HG03045 (cell line): Measurements from ENCODE around the gene CCBE1.

Experiments
- ATAC-seq: cut with Tn5 transposase; IDR thresholded peaks from one replicate; pipeline ENCODE4 v1.9.1; 2021; ENCODE audit warnings: mild to moderate bottlenecking, moderate library complexity; ENCODE audit not compliant: unreplicated experiment

CCBE1 gene

DNA sequence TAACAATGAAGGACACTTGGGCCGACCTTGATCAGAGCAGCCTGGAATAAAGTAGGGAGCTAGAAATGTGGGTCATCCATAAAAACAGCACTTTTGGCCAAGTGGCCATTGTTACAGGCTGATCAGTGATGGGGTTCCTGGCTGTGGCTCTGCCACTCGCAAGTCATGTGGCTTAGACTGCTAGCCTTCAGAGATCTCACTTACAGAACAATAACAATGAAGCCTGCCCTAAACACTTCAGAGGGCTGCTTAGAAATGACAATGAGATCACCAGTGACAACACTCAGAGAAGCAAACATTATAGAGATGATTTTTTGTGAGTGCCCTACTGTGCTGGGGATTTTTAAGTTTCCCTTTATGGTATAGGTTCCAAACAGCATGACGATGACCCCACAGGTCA lies 230.2 kb downstream of the CCBE1 start:
- no peak for ATAC-seq

GRCh38 chr18:59464486-59464885 lies 232.7 kb downstream of the CCBE1 start:
- no peak for ATAC-seq

GRCh38 chr18:59461171-59461570 lies 236.1 kb downstream of the CCBE1 start:
- no peak for ATAC-seq

DNA sequence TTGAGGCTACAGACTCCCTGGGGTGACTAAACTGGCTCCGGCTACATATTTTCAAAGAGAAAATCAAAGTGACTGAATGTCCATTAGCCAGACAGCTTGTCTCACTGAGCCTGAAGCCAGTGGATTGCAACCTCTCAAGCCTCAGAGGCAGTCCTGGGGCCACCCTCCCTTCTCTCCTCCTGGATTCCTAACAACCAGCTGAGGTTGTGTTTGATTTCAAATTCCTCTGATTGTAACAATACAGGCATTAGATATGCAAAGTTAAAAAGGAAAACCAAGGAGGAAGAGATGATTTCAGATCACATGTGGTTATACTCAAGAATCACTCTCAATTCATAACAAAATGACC lies 237.2 kb downstream of the CCBE1 start:
- ATAC-seq: no peak

- no peak for ATAC-seq
These were observed 237.7 kb downstream of the CCBE1 start for GRCh38 chr18:59459369-59460071.

DNA sequence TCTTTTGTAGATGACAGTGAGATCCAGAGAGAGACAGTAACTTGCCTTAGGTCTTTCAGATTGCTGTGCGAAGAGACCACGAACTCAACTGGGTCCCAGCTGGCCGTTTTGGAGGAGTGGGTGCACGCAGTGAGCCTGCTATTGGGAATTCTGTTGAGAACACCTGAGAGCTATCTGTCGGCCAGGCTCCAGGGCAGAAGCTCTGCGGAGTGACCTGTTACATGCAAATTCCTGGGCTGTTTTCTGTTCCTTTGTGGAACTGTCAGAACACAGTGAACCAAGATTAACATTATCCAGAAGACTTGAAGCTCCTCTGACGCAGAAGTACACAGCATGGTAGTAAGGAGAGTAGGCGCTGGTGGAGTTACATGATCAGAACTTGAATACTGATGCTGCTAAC lies 238.6 kb downstream of the CCBE1 start:
- no peak for ATAC-seq

- no peak for ATAC-seq
These were observed 240.6 kb downstream of the CCBE1 start for GRCh38 chr18:59456657-59457056.

DNA sequence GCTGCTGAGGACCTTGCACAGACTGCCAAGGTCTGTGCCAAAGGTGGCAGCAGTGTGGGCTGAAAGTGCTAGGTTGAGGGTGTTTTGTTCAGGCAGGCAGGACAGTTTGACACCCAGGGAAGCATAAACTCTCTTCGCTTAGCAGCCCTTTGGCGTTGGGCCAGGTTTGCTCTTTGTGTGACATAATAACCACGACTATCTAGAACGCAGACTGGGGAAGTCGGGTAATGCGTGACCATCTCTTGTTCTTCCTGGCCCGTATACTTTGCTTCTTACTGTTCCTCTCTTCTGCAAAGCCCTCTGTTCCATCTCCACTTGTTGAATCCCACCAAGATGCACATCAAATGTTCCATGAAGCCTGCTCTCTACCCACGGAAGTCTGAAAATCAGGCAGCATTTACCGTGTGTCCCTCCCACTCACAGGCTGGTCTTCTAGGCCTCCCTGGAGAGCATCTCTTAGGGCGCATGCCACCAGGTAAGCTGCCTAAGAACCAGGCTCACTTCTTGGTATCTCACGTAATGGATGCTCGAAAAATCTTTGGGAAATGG lies 241.4 kb downstream of the CCBE1 start:
- ATAC-seq: no peak

- ATAC-seq: no peak
These were observed 242.1 kb downstream of the CCBE1 start for GRCh38 chr18:59454909-59455727.

- ATAC-seq: no peak
These were observed 243.7 kb downstream of the CCBE1 start for GRCh38 chr18:59453468-59453961.

DNA sequence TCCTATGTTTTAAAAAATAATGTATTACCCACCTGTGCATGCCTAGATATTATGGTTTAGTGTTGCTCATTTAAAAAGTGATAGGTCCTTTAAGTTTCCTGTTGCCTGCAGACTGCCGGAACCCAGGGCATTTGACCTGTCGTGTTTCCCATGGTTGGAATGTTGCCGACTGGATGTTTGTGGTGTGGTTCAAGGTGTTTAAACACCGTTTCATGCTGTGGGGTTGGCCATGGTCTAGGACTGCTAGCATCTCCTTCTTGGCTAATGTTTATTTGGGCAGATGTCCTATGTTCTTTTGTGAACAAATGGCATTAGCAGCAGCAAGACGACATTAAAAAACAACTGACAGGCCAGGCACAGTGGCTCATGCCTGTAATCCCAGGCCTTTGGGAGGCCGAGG lies 245.3 kb downstream of the CCBE1 start:
- ATAC-seq: no peak

DNA sequence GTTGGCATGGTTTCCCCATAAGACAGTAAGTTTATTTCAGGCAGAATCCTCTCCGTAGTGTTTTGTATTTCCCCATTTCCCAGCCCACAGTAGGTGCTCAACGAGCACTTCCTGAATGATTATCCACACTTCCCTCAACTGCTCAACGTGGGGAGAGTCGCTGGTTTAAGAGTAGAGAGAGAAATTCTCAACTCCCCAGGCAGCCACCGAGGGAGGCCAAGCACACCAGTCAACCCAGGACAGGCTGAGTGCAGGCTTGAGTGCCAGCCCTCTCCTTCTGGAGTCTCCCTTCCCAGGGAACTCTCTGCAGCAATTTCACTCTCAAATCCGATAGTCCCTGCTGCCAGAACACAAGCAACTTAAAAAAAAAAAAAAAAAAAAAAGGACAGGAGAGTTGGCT lies 246.2 kb downstream of the CCBE1 start:
- no peak for ATAC-seq

DNA sequence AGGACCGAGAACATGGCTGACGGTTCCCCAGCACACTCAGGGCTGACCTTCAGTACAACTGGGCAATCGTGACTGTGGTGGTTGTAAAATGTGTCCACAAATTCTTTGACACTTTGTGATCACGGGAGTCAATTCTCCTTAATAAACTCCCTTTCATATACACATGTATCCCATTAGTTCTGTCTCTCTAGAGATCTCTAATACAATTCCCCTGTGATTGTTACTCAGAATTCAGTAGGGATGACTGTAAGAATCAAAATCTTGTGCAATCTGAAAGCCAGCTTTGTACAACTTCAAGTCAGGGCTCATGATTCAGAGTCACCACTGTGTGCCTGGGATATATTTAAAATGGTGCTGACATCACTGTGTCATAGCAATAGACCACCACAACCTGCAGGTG lies 248.7 kb downstream of the CCBE1 start:
- no peak for ATAC-seq

DNA sequence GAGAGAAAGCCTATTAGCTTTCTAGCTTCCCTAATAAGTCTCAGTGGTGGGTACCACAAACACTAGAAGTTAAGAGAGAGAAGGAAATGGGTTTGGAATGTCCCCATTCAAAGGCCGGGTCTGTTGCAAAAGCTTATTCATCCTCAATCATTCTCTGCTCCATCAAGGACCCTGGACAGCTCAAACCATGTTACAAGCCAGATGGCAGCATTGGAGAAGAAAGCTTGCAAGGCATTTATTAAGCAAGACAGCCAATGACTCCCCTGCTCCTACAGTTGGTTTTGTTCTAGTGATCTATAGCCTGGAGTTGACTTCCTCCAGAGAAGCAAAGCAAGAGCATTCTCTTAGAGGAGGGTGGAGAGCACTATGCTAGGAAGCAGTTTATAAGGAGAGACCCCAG lies 251.2 kb downstream of the CCBE1 start:
- ATAC-seq: no peak

DNA sequence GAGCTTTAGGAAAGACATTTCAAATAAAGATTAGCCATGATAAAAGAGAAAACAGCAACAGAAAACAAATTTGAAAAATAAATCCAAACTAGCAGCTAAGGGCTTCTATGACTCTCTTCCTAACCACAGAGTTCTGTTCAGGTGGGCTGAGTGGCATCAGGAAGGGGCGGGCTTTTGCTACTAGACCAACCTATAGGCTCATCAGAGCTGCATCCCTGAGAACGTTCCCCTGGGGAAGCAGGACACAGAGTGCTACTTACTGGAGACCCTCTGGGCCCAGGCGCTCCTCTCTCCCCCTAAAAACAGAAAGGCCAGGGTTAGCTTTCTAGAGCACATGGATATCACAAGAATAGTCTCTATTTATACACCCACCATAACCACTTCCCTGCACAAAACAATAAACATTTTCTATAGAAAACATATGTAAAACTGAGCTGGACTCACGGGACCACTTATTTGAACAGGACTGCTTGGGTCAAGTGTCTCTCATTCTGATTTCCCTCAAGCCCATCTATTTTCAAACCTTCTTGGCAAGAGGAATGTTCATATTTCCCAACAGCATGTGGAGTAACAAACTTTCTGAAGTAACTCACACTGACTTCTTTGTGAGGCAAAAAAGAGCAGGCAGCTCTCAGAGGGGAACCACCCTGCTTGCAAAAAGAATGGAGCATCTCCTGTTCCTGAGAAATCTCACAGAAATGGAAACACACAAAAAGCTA lies 259.2 kb downstream of the CCBE1 start:
- ATAC-seq: no peak

GRCh38 chr18:59432803-59433597 lies 264.2 kb downstream of the CCBE1 start:
- no peak for ATAC-seq

GRCh38 chr18:59431131-59431530 lies 266.1 kb downstream of the CCBE1 start:
- no peak for ATAC-seq

GRCh38 chr18:59429608-59430007 lies 267.6 kb downstream of the CCBE1 start:
- ATAC-seq: no peak

DNA sequence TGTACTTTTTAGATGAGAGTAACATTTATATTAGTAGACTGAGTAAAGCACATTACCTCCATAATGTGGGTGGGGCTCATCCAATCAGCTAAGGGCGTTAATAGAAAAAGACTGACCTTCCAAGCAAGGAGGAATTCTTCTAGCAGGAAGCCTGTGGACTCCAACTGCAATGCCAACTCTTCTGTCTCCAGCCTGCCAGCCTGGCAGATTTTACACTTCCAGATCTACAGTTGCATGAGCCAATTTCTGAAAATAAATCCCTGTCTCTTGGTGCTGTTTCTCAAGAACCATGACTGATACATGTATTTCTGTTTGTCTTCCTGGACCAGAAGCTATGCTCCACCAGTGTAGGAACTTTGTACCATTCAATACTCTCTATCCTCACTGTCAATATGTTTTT lies 269.2 kb downstream of the CCBE1 start:
- ATAC-seq: no peak

DNA sequence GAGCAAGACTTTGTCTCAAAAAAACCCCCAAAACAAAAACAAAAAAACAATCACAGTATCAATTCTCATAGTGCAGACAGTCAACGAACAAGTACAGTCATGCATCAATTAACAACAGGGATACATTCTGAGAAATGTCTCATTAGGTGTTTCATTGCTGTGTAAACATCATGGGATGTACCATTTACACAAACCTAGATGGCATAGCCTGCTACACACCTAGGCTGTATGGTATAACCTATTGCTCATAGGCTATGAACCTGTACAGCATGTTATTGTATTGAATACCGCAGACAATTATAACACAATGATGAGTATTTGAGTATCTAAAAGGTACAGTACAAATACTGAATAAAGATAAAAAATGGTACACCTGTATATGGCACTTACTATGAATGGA lies 270.4 kb downstream of the CCBE1 start:
- no peak for ATAC-seq

DNA sequence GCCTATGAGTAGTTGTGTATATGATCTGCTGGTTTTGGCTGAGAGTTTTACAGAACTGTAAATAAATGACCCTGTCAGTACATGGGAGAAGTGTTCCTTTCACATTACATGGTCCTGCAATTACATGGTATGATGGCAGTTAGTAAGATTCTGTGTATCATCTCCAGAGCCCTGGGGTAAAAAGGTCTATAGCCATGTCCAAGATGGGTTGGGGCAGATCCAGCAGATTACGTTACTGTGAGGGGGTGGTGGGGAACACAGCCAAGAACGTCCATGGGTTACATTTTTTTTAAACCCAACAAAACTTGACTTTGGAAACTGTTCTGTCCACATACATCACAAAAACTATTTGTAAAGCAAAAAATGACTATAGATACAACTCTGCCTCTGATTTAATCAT lies 274.0 kb downstream of the CCBE1 start:
- ATAC-seq: no peak
